Karpas-422 (cell line): Measurements from ENCODE around the gene KCNQ1. TPM values are rescaled to one million over a fixed set of nuclear protein-coding genes. Genes with fewer than 3 reads are reported as not detected.

Experiments used
- DNase-seq: peaks from one replicate; pipeline ENCODE4 v3.0.0-alpha.2; 2015
- H2AFZ ChIP-seq: fragments of 200-600 bp; sonication (generic); 2 replicates; pipeline ENCODE4 v1.6.1; 2014; ENCODE audit warnings: antibody characterized with exemption, low read length, mixed read lengths
- H3K27ac ChIP-seq: fragments of 200-600 bp; sonication (generic); 2 replicates; pipeline ENCODE4 v1.5.1; 2014; ENCODE audit warnings: mild to moderate bottlenecking, low read length, moderate library complexity
- H3K27me3 ChIP-seq: fragments of 200-600 bp; sonication (generic); 2 replicates; pipeline ENCODE4 v1.6.1; 2014; ENCODE audit warnings: low read length, mixed read lengths
- H3K36me3 ChIP-seq: fragments of 200-600 bp; sonication (generic); 2 replicates; pipeline ENCODE4 v1.6.1; 2014; ENCODE audit warnings: low read length, mixed read lengths; ENCODE audit not compliant: insufficient read depth
- H3K4me1 ChIP-seq: fragments of 200-600 bp; sonication (generic); 2 replicates; pipeline ENCODE4 v1.6.1; 2014; ENCODE audit warnings: mild to moderate bottlenecking, low read length, mixed read lengths
- H3K4me2 ChIP-seq: fragments of 200-600 bp; sonication (generic); 2 replicates; pipeline ENCODE4 v1.6.1; 2014; ENCODE audit warnings: low read length, low read depth, mild to moderate bottlenecking; ENCODE audit not compliant: poor library complexity, severe bottlenecking
- H3K4me3 ChIP-seq: fragments of 200-600 bp; sonication (generic); 2 replicates; pipeline ENCODE4 v1.5.1; 2014; ENCODE audit warnings: mild to moderate bottlenecking, antibody characterized with exemption, low read length, mixed read lengths
- H3K79me2 ChIP-seq: fragments of 200-600 bp; sonication (generic); 2 replicates; pipeline ENCODE4 v1.6.1; 2014; ENCODE audit warnings: mild to moderate bottlenecking, low read length, mixed read lengths
- H3K9ac ChIP-seq: fragments of 200-600 bp; sonication (generic); 2 replicates; pipeline ENCODE4 v1.6.0; 2014; ENCODE audit warnings: low read length
- H3K9me2 ChIP-seq: fragments of 200-600 bp; sonication (generic), shearing (Covaris generic); replicated peaks from 2 replicates; pipeline ENCODE4 v1.6.0; 2014; ENCODE audit warnings: mild to moderate bottlenecking, low read length, moderate library complexity; ENCODE audit not compliant: insufficient read depth
- H3K9me3 ChIP-seq: fragments of 300-700, 200-600 bp; sonication (generic); 2 replicates; pipeline ENCODE4 v1.6.1; 2014; ENCODE audit warnings: low read length, mixed read lengths
- H4K20me1 ChIP-seq: fragments of 200-600 bp; sonication (generic); 2 replicates; pipeline ENCODE4 v1.6.1; 2014; ENCODE audit warnings: mild to moderate bottlenecking, antibody characterized with exemption, low read length, low read depth; ENCODE audit not compliant: insufficient read depth
- total RNA-seq: library from RNA; depleted of rRNA; stranded (reverse); fragments of >200 nt; shearing (Covaris generic); gene quantifications from 2 replicates; pipeline ENCODE4 v1.2.3, GENCODE V29; 2014; ENCODE audit warnings: low replicate concordance

KCNQ1 gene
- total RNA-seq, 1 experiment from 2014 or later, result not detected

GRCh38 chr11:2767071-2767470, 322.3 kb downstream of the KCNQ1 start:
- H3K4me1 ChIP-seq, result no peaks in the 10 kb centered on the region
- H3K27me3 ChIP-seq, result no peaks in the 10 kb centered on the region
- H3K9me2 ChIP-seq, result no peaks in the 10 kb centered on the region
- no peaks in the 10 kb centered on the region for H4K20me1 ChIP-seq
- H3K27ac ChIP-seq, result no peak overlapping the region
- H3K9ac ChIP-seq, result no peak overlapping the region
- no peak overlapping the region for H3K4me2 ChIP-seq
- H3K79me2 ChIP-seq, result no peaks in the 10 kb centered on the region
- H2AFZ ChIP-seq, result no peak overlapping the region
- H3K4me3 ChIP-seq, result no peak overlapping the region
- H3K36me3 ChIP-seq, result no peaks in the 10 kb centered on the region
- H3K9me3 ChIP-seq, result no peaks in the 10 kb centered on the region
- no peak for DNase-seq

GRCh38 chr11:2767801-2768200, 323.0 kb downstream of the KCNQ1 start:
- H3K79me2 ChIP-seq, result no peaks in the 10 kb centered on the region
- no peak overlapping the region for H3K27ac ChIP-seq
- no peak for DNase-seq
- no peaks in the 10 kb centered on the region for H3K36me3 ChIP-seq
- no peaks in the 10 kb centered on the region for H3K4me1 ChIP-seq
- H3K4me2 ChIP-seq, result no peak overlapping the region
- H3K9me3 ChIP-seq, result no peaks in the 10 kb centered on the region
- H3K9me2 ChIP-seq, result no peaks in the 10 kb centered on the region
- H3K27me3 ChIP-seq, result no peaks in the 10 kb centered on the region
- no peak overlapping the region for H3K9ac ChIP-seq
- H2AFZ ChIP-seq, result no peak overlapping the region
- H4K20me1 ChIP-seq, result no peaks in the 10 kb centered on the region
- no peak overlapping the region for H3K4me3 ChIP-seq

GRCh38 chr11:2768471-2769408, 323.9 kb downstream of the KCNQ1 start:
- DNase-seq, result no peak
- Histone ChIP-seq H3K4me1 (no peaks in the 10 kb centered on the region), H3K79me2 (no peaks in the 10 kb centered on the region), H3K4me3 (no peak overlapping the region), H3K9ac (no peak overlapping the region), H3K9me2 (no peaks in the 10 kb centered on the region), H3K4me2 (no peak overlapping the region), H3K36me3 (no peaks in the 10 kb centered on the region), H3K27ac (no peak overlapping the region), H3K9me3 (no peaks in the 10 kb centered on the region), H2AFZ (no peak overlapping the region), H3K27me3 (no peaks in the 10 kb centered on the region; the same call in 1 of the 2 replicates), H4K20me1 (no peaks in the 10 kb centered on the region)

- Histone ChIP-seq H3K27ac (no peak overlapping the region), H3K27me3 (no peaks in the 10 kb centered on the region; the same call in 1 of the 2 replicates), H3K36me3 (no peaks in the 10 kb centered on the region), H4K20me1 (no peaks in the 10 kb centered on the region), H3K9me3 (no peaks in the 10 kb centered on the region), H3K9ac (no peak overlapping the region), H3K9me2 (no peaks in the 10 kb centered on the region), H3K4me2 (no peak overlapping the region), H3K4me1 (no peaks in the 10 kb centered on the region), H2AFZ (no peak overlapping the region), H3K79me2 (no peaks in the 10 kb centered on the region), H3K4me3 (no peak overlapping the region)
- DNase-seq, result no peak
Measured at GRCh38 chr11:2769409-2770095, 324.7 kb downstream of the KCNQ1 start.

GRCh38 chr11:2770096-2770751, 325.4 kb downstream of the KCNQ1 start:
- Histone ChIP-seq H3K9ac (no peak overlapping the region), H3K36me3 (no peaks in the 10 kb centered on the region), H3K4me1 (no peaks in the 10 kb centered on the region), H4K20me1 (no peaks in the 10 kb centered on the region), H3K79me2 (no peaks in the 10 kb centered on the region), H3K9me2 (no peaks in the 10 kb centered on the region), H2AFZ (no peak overlapping the region), H3K4me3 (no peak overlapping the region), H3K9me3 (no peaks in the 10 kb centered on the region), H3K4me2 (no peak overlapping the region), H3K27me3 (no peaks in the 10 kb centered on the region; the same call in 1 of the 2 replicates), H3K27ac (no peak overlapping the region)
- no peak for DNase-seq

- no peaks in the 10 kb centered on the region for H3K9me2 ChIP-seq
- H3K4me3 ChIP-seq, result no peak overlapping the region
- no peaks in the 10 kb centered on the region for H3K9me3 ChIP-seq
- H3K36me3 ChIP-seq, result no peaks in the 10 kb centered on the region
- no peaks in the 10 kb centered on the region for H3K4me1 ChIP-seq
- H2AFZ ChIP-seq, result no peak overlapping the region
- H3K27me3 ChIP-seq, result no peaks in the 10 kb centered on the region; the same call in 1 of the 2 replicates
- H3K9ac ChIP-seq, result no peak overlapping the region
- DNase-seq, result no peak
- H3K27ac ChIP-seq, result no peak overlapping the region
- 0 out of 2 replicates have a peak, but pooled peaks cover under 1% of the 10 kb centered on the region for H4K20me1 ChIP-seq
- H3K79me2 ChIP-seq, result no peaks in the 10 kb centered on the region
- no peak overlapping the region for H3K4me2 ChIP-seq
Measured at GRCh38 chr11:2770761-2771301, 326.0 kb downstream of the KCNQ1 start.

GRCh38 chr11:2771758-2772466, 327.1 kb downstream of the KCNQ1 start:
- DNase-seq, result no peak
- no peak overlapping the region for H3K9ac ChIP-seq
- no peak overlapping the region for H3K27ac ChIP-seq
- H3K4me1 ChIP-seq, result no peaks in the 10 kb centered on the region
- no peak overlapping the region for H2AFZ ChIP-seq
- H4K20me1 ChIP-seq, result 0 out of 2 replicates have a peak, but pooled peaks cover 7% of the 10 kb centered on the region
- no peaks in the 10 kb centered on the region; the same call in 1 of the 2 replicates for H3K27me3 ChIP-seq
- no peaks in the 10 kb centered on the region for H3K9me3 ChIP-seq
- no peak overlapping the region for H3K4me2 ChIP-seq
- no peak overlapping the region for H3K4me3 ChIP-seq
- no peaks in the 10 kb centered on the region for H3K9me2 ChIP-seq
- no peaks in the 10 kb centered on the region for H3K36me3 ChIP-seq
- H3K79me2 ChIP-seq, result no peaks in the 10 kb centered on the region
